Activated T-helper 17 cell treated with anti-CD3 and anti-CD28 coated beads, Interleukin-2, amount 50 U/mL, for 72 hours (primary cell): ENCODE data around the gene HOXC11. TPM values are rescaled to one million over a fixed set of nuclear protein-coding genes. Genes with fewer than 3 reads are reported as not detected.

Experiments used
- ATAC-seq: fragments of 150-1000 bp; cut with Tn5 transposase; replicated peaks from 2 replicates; pipeline ENCODE4 v1.10.0; 2021; ENCODE audit warnings: mild to moderate bottlenecking, moderate library complexity
- H3K27ac Mint-ChIP-seq: one replicate; pipeline ENCODE4 v1.8.0; 2022; ENCODE audit warnings: mixed read lengths
- H3K27me3 Mint-ChIP-seq: one replicate; pipeline ENCODE4 v1.8.0; 2022; ENCODE audit warnings: mixed read lengths
- H3K36me3 Mint-ChIP-seq: one replicate; pipeline ENCODE4 v1.8.0; 2022; ENCODE audit warnings: low read depth, mild to moderate bottlenecking, mixed read lengths
- H3K4me1 Mint-ChIP-seq: one replicate; pipeline ENCODE4 v1.8.0; 2022; ENCODE audit warnings: mixed read lengths
- H3K4me3 Mint-ChIP-seq: one replicate; pipeline ENCODE4 v1.8.0; 2022; ENCODE audit warnings: mild to moderate bottlenecking, mixed read lengths
- H3K9me3 Mint-ChIP-seq: one replicate; pipeline ENCODE4 v1.8.0; 2022; ENCODE audit warnings: mixed read lengths
- total RNA-seq, 2 donors: library from RNA; stranded (reverse); gene quantifications; one replicate each; pipeline ENCODE4 v1.2.3, GENCODE V29; 2022

Gene HOXC11
- total RNA-seq, 2 donors from 2014 or later: not detected

GRCh38 chr12:53971129-53971528, 1.8 kb upstream of the HOXC11 start:
- peaks cover 9% of the 10 kb centered on the region for H3K36me3 Mint-ChIP-seq
- peaks cover 75% of the 10 kb centered on the region for H3K27me3 Mint-ChIP-seq
- no peak overlapping the region for H3K27ac Mint-ChIP-seq
- H3K9me3 Mint-ChIP-seq: no peaks in the 10 kb centered on the region
- no peak for ATAC-seq
- peaks cover 6% of the 10 kb centered on the region for H3K4me1 Mint-ChIP-seq
- H3K4me3 Mint-ChIP-seq: no peak overlapping the region

DNA sequence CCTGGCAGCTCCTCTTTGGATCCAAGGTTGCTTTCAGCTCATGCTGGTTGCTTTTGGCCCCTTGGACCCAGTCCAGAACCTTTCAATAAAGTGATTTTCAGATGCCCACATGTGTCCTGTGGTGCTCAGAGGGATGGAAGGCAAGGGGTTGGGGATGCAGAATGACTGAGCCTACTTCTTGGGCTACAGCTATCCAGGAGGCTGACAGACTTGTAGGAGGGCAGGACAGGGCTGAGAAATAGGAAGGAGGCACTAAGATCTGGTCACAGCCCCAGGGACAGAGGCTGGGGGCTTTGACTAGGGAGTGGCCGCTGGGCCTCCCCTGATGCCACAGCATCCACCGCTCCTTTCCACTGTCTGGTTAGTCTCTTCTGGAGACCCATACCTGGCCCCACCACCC, 1.2 kb upstream of the HOXC11 start:
- Mint-ChIP-seq H3K4me1 (peaks cover 6% of the 10 kb centered on the region), H3K9me3 (no peaks in the 10 kb centered on the region), H3K27ac (no peak overlapping the region), H3K27me3 (peaks cover 74% of the 10 kb centered on the region), H3K4me3 (no peak overlapping the region), H3K36me3 (peaks cover 9% of the 10 kb centered on the region)
- ATAC-seq: no peak

GRCh38 chr12:53972152-53972702, 699 bp upstream of the HOXC11 start:
- ATAC-seq: no peak
- Mint-ChIP-seq H3K4me1 (peaks cover 6% of the 10 kb centered on the region), H3K9me3 (no peaks in the 10 kb centered on the region), H3K27ac (no peak overlapping the region), H3K4me3 (no peak overlapping the region), H3K27me3 (peaks cover 76% of the 10 kb centered on the region), H3K36me3 (peaks cover 9% of the 10 kb centered on the region)

- Mint-ChIP-seq H3K9me3 (no peaks in the 10 kb centered on the region), H3K4me3 (peak overlapping the region; percentile 48), H3K4me1 (peaks cover 6% of the 10 kb centered on the region), H3K27ac (no peak overlapping the region), H3K27me3 (peaks cover 75% of the 10 kb centered on the region), H3K36me3 (peaks cover 9% of the 10 kb centered on the region)
- no peak for ATAC-seq
Measured at GRCh38 chr12:53973236-53974042, 513 bp downstream of the HOXC11 start.

DNA sequence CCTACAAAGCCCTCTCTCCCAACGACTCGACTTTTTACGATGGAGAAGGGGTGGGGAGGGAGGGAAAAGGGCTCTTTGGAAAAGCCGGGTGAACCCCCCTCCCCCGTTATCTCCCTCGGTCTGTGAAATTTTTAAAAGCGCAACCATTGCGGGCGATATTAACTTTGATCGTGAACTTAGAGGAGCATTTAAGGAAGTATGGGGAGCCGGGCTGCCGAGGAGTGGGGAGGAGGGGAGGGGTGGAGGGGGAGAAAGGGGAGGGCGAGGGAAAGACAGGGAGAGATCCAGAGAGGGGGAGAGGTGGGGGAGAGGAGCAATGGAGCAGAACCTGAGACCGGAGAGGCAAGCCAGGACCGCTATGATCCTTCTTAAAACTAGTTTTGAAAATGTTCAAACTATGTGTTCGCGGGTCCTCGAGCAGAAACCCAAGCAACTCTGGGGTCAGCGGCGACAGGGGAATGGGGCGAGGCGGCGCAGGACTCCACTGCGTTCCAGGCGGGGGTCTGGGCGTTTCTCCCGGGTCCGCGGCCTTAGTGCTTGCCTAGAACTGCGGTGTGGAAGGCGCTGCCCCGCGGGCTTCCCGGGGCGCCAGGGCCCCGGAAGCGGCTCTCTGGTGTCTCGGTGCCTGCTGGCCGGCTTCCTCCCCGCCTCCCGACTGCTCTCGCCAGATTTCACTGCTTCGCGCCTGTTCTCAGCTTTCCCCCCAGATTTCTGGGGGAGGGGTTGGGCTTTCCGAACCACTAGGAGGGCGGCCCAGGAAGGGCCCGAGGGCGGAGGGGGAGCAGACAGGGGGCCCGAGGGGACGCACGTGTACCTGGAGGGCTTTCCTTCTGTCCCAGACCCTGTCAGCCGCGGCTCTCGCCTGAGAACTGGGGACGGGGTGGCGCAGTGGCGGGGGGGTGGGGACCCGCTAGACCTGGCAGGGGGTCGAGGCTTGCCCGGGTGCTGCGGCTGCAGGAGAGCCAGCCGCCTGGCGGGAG, 1.4 kb downstream of the HOXC11 start, which contains the start of gene HOTAIR:
HOTAIR (minus strand) TSS at position 871 of the 980 bp plus-strand sequence.
- Mint-ChIP-seq H3K4me3 (peak within 1 kb of the TSS; percentile 46), H3K27ac (no peak within 1 kb of the TSS), H3K9me3 (no peaks in the 10 kb centered on the region), H3K36me3 (peaks cover 9% of the 10 kb centered on the region), H3K4me1 (peaks cover 6% of the 10 kb centered on the region), H3K27me3 (peaks cover 76% of the 10 kb centered on the region)
- ATAC-seq: no peak

- Mint-ChIP-seq H3K9me3 (no peaks in the 10 kb centered on the region), H3K36me3 (peaks cover 10% of the 10 kb centered on the region), H3K4me1 (peaks cover 6% of the 10 kb centered on the region), H3K27me3 (peaks cover 77% of the 10 kb centered on the region), H3K4me3 (peak overlapping the region; percentile 46), H3K27ac (no peak overlapping the region)
- ATAC-seq: no peak
Measured at GRCh38 chr12:53975064-53975471, 2.1 kb downstream of the HOXC11 start.

GRCh38 chr12:53975479-53976152, 2.7 kb downstream of the HOXC11 start:
- H3K9me3 Mint-ChIP-seq: no peaks in the 10 kb centered on the region
- H3K27ac Mint-ChIP-seq: no peak overlapping the region
- ATAC-seq: no peak
- H3K4me1 Mint-ChIP-seq: peaks cover 6% of the 10 kb centered on the region
- H3K36me3 Mint-ChIP-seq: peaks cover 15% of the 10 kb centered on the region
- H3K27me3 Mint-ChIP-seq: peaks cover 78% of the 10 kb centered on the region
- peak overlapping the region; percentile 46 for H3K4me3 Mint-ChIP-seq

DNA sequence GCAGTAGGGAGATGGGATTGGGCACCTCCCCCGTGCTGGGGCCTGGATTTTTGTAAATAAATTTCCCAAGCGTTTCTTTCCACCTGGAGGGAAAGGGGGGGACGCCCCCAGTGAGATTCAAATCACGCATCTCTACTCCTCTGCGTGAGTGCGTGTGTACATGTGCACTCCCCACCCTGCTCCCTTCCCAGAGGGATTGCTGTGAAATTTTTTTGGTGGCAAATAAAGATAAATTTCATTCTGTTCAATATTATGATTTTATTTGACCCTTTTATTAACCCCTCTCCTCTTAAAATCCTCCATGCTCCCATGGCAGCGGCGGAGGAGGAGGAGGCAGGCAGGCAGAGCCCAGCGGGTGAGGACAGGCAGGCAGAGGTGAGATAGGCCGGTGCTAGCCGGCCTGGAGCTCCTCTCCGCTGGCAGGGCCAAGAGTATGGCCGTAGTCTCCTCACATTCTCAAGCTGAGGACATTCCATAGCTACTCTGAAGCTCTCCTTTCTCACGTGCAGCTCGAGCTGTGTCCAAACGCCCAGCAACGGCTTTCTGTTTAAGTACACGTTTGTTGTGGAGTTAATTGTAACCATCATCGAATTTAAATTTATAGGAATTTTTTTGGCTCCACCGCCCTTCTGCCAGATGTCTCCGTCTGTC, 3.4 kb downstream of the HOXC11 start:
- no peak overlapping the region for H3K27ac Mint-ChIP-seq
- H3K4me1 Mint-ChIP-seq: peaks cover 6% of the 10 kb centered on the region
- H3K36me3 Mint-ChIP-seq: peaks cover 15% of the 10 kb centered on the region
- peak overlapping the region; percentile 46 for H3K4me3 Mint-ChIP-seq
- H3K9me3 Mint-ChIP-seq: no peaks in the 10 kb centered on the region
- peaks cover 78% of the 10 kb centered on the region for H3K27me3 Mint-ChIP-seq
- no peak for ATAC-seq

DNA sequence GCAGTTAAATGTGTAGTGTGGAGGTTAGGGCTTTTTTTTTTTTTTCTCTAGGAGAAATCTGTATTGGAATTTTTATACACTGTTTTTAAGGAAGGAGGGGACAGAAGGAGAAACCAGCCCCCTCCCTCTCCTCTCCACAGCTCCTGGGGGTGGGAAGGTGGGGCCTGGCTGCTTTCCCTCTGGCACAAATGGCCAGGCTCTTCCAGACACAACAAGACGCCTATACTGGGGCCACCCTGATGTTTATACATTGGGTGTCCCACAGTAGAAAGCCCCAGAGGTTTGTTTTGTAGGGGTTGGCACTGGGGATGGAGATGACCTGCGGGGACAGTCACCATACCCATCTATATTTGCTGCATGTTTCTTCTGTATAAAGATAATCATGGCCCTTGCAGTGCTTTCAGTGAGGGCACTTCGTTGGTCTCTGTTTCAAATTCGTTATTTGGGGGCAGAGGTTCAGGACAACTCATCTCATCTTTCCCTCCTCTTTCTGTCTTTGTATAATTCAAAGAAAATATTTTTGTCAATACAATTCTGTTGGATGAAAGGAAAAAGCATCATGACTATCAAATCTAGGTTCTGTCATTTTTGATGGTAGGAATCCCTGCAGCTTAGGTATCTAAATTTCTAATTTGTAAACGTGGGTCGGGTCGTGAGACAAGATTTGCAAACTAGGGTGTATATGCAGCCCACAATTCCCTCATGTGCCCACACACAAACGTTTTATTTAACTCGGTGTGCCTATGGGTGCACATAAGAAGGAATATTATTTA, 4.1 kb downstream of the HOXC11 start:
- H3K27me3 Mint-ChIP-seq: peaks cover 78% of the 10 kb centered on the region
- H3K27ac Mint-ChIP-seq: no peak overlapping the region
- ATAC-seq: no peak
- no peaks in the 10 kb centered on the region for H3K9me3 Mint-ChIP-seq
- peaks cover 6% of the 10 kb centered on the region for H3K4me1 Mint-ChIP-seq
- no peak overlapping the region for H3K4me3 Mint-ChIP-seq
- peaks cover 15% of the 10 kb centered on the region for H3K36me3 Mint-ChIP-seq

GRCh38 chr12:53977596-53978445, 4.9 kb downstream of the HOXC11 start:
- Mint-ChIP-seq H3K4me1 (peaks cover 6% of the 10 kb centered on the region), H3K36me3 (peaks cover 12% of the 10 kb centered on the region), H3K27me3 (peaks cover 76% of the 10 kb centered on the region), H3K4me3 (no peak overlapping the region), H3K27ac (no peak overlapping the region), H3K9me3 (no peaks in the 10 kb centered on the region)
- no peak for ATAC-seq

DNA sequence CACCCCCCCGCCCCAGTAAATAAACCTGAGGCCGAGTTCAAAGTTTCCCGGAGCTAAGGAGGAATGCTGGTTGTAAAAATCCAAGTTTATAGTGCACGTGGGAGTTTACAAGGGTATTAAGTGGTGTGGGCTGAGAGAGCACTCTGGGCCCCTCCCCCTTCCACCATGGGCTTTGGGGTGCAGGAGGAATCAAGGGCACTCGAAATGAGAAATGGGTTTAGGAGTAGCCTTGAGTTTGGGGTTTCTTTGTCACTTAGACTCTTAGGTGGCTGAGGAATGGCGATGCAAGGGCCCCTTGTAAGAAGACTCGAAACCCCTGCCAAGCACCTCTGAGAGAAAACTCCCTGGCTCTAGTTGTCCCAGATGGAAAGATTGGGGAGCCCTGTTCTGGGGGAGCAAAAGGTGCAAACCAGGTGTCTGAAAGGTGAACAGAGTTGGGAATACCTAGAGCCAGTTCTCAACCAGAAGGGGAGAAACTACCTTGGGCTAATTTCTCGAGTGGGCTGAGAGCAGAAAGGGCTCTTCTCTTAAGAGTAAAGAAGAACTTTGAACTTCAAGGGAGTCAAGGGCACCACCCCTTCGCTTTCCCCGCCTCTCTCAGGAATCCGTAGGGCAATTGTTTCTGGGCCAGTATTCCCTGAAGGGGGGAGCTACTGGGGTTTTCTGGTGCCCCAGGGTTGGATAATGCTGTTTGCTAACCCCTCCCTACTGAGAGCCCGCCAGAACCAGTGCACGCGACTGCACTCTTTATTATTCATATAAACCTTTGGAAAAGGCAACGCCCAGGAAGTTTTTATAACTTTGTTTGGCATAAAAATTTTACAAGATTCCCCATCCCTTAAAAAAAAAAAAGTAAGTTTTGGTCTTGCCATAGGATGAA, 5.8 kb downstream of the HOXC11 start:
- H3K4me1 Mint-ChIP-seq: no peaks in the 10 kb centered on the region
- H3K36me3 Mint-ChIP-seq: peaks cover 10% of the 10 kb centered on the region
- no peak for ATAC-seq
- no peaks in the 10 kb centered on the region for H3K9me3 Mint-ChIP-seq
- H3K4me3 Mint-ChIP-seq: no peak overlapping the region
- H3K27me3 Mint-ChIP-seq: peaks cover 78% of the 10 kb centered on the region
- H3K27ac Mint-ChIP-seq: no peak overlapping the region
